CD4-positive, alpha-beta T cell treated with Interleukin-15 for 4 hours (primary cell): ENCODE measurements around the gene SEMA6C.
"Not testable (repeated sequence)": the region's sequence is repeated elsewhere in the genome, so short reads cannot be mapped to it uniquely, and the experiment has no call there.

Experiments
- DNase-seq: peaks from one replicate; pipeline ENCODE4 v3.0.0-alpha.2; 2020; ENCODE audit warnings: low spot score

Gene SEMA6C

GRCh38 chr1:151124763-151125403 is 21.5 kb downstream of the SEMA6C start:
- no peak for DNase-seq

DNA sequence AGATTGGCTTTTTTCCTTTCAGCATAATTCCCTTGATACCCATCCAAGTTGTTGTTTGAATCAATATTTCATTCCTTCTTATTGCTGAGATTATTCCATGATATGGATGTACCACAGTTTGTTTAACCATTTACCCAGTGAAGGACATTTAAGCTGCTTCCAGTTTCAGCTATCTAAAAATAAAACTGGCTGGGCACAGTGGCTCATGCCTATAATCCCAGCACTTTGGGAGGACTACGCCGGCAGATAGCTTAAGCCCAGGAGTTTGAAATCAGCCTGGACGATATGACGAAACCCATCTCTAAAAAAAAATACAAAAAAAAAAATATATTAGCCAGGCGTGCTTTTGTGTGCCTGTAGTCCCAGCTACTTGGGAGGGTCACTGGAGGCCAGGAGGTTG is 32.6 kb downstream of the SEMA6C start:
- DNase-seq = no peak

DNA sequence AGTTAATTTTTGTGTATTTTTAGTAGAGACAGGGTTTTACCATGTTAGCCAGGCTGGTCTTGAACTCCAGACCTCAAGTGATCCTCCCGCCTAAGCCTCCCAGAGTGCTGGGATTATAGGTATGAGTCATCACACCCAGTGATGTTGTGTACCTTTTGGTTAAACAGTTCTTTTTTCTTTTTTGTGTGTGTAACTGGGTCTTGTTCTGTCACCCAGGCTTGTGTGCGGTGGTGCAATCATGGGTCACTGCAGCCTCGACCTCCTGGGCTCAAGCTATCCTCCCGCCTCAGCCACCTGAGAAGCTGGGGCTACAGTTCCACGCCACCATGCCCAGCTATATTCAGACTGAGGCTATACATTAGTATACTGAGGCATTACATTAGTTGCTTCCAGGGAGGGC is 38.1 kb downstream of the SEMA6C start:
- no peak for DNase-seq

DNA sequence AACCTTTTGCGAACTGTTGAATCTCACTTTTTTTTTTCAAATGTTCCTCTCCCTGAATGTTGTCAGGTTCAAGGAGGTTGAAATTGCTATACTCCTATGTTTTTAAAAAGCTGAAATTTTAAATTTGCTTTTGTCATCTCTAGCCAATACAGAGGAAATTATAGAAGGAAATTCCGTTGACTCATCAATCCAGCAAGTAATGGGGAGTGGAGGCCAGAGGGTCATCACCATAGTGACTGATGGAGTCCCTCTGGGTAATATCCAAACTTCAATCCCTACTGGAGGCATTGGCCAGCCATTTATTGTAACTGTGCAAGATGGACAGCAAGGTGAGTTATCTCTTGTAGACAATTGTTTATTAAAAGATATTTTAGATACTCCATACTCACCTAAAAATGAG is 39.5 kb downstream of the SEMA6C start:
- no peak for DNase-seq

- no peak for DNase-seq
These were observed 41.8 kb downstream of the SEMA6C start for GRCh38 chr1:151104630-151105029.

- no peak for DNase-seq
These were observed 48.3 kb downstream of the SEMA6C start for GRCh38 chr1:151098126-151098525.

DNA sequence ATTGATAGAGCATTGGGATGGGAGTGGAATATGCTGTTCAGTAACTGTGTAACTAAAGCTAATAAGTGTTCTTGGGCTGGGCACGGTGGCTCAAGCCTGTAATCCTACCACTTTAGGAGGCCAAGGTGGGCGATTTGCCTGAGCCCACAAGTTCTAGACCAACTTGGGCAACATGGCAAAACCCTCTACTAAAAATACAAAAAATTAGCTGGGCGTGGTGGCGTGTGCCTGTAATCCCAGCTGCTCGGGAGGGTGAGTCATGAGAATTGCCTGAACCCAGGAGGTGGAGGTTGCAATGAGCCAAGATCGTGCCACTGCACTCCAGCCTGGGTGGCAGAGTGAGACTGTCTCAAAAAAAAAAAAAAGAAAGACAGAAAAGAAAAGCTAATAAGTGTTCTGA is 49.0 kb downstream of the SEMA6C start:
- not testable (repeated sequence) for DNase-seq

DNA sequence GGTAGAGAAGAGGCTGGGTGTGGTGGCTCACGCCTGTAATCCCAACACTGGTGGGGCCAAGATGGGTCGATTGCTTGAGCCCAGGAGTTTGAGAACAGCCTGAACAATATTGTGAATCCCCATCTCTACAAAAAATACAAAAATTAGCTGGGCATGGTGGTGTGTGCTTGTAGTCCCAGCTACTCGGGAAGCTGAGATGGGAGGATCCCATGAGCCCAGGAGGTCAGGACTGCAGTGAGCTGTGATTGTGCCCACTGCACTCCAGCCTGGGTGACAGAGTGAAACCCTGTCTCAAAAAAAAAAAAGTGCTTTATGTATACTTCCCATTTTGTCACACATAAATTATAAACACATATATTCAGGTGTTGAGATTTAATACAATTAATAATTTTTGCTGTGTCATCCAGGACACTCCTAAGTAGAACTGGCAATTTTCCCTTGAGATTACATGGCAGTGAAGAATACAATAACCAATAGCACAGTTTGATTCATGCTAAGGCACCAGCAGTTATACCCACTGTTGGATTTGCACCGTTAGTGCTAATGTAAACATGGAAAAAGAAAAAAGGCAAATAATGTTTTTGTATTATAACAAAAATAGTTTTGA is 60.4 kb downstream of the SEMA6C start:
- DNase-seq = no peak
